Mesendoderm (in vitro differentiated cells): ENCODE results near the gene VSIR.

Experiments used
- DNase-seq: peaks from one replicate; pipeline ENCODE4 v3.0.0; 2013
- H2AK5ac ChIP-seq: 2 replicates; pipeline ENCODE4 v1.6.1; 2013; ENCODE audit warnings: low read length, inconsistent platforms
- H2BK120ac ChIP-seq: 2 replicates; pipeline ENCODE4 v1.6.1; 2013; ENCODE audit warnings: low read depth, mild to moderate bottlenecking, low read length, moderate library complexity, mixed read lengths
- H2BK15ac ChIP-seq: replicated peaks from 2 replicates; pipeline ENCODE4 v1.6.1; 2013; ENCODE audit warnings: low read depth, mild to moderate bottlenecking, moderate library complexity
- H2BK5ac ChIP-seq: 2 replicates; pipeline ENCODE4 v1.6.1; 2013; ENCODE audit warnings: low read length, inconsistent platforms
- H3K18ac ChIP-seq: 2 replicates; pipeline ENCODE4 v1.6.1; 2013; ENCODE audit warnings: mild to moderate bottlenecking, low read length, mixed read lengths
- H3K23ac ChIP-seq: one replicate; pipeline ENCODE4 v1.6.1; 2013; ENCODE audit warnings: low read length
- H3K27ac ChIP-seq: 2 replicates; pipeline ENCODE4 v1.5.1; 2013; ENCODE audit warnings: low read depth, mild to moderate bottlenecking, inconsistent platforms, low read length, moderate library complexity
- H3K27me3 ChIP-seq: 2 replicates; pipeline ENCODE4 v1.6.1; 2013; ENCODE audit warnings: low read length, control low read depth, mild to moderate bottlenecking, inconsistent platforms; ENCODE audit not compliant: insufficient read depth, poor library complexity
- H3K36me3 ChIP-seq: 2 replicates; pipeline ENCODE4 v1.6.1; 2013; ENCODE audit warnings: low read length, inconsistent platforms; ENCODE audit not compliant: control insufficient read depth, insufficient read depth
- H3K4ac ChIP-seq: one replicate; pipeline ENCODE4 v1.6.1; 2013; ENCODE audit warnings: low read depth, mild to moderate bottlenecking, low read length, moderate library complexity
- H3K4me1 ChIP-seq: 2 replicates; pipeline ENCODE4 v1.6.1; 2013; ENCODE audit warnings: low read depth, low read length, inconsistent platforms; ENCODE audit not compliant: control insufficient read depth
- H3K4me2 ChIP-seq: 2 replicates; pipeline ENCODE4 v1.6.1; 2013; ENCODE audit warnings: low read length
- H3K4me3 ChIP-seq: 2 replicates; pipeline ENCODE4 v1.5.1; 2013; ENCODE audit warnings: mild to moderate bottlenecking, low read length
- H3K56ac ChIP-seq: one replicate; pipeline ENCODE4 v1.6.1; 2013; ENCODE audit warnings: low read length
- H3K79me1 ChIP-seq: 2 replicates; pipeline ENCODE4 v1.6.1; 2013; ENCODE audit warnings: low read length, inconsistent platforms
- H3K79me2 ChIP-seq: 2 replicates; pipeline ENCODE4 v1.6.1; 2013; ENCODE audit warnings: mild to moderate bottlenecking, low read length; ENCODE audit not compliant: control insufficient read depth, insufficient read depth
- H3K9ac ChIP-seq: 2 replicates; pipeline ENCODE4 v1.6.1; 2013; ENCODE audit warnings: low read length, inconsistent platforms
- H4K5ac ChIP-seq: one replicate; pipeline ENCODE4 v1.6.1; 2013; ENCODE audit warnings: low read length
- H4K8ac ChIP-seq: one replicate; pipeline ENCODE4 v1.6.1; 2013; ENCODE audit warnings: low read depth, mild to moderate bottlenecking, control low read depth, low read length, moderate library complexity
- WGBS: extraction: QIAGEN DNeasy Blood & Tissue Kit; methylation state at CpG from one replicate; pipeline ENCODE4 v1.1.7; 2013; ENCODE audit warnings: low lambda C conversion rate, missing lambda C conversion rate; ENCODE audit not compliant: insufficient coverage; ENCODE audit errors: extremely low coverage; 5-methylcytosine and 5-hydroxymethylcytosine counted together

VSIR gene

GRCh38 chr10:71809628-71810027 lies 36.3 kb upstream of the VSIR start:
- Histone ChIP-seq H3K79me1 (no peaks in the 10 kb centered on the region), H2AK5ac (no peak overlapping the region), H3K27ac (no peak overlapping the region), H3K23ac (no peak overlapping the region), H3K27me3 (no peaks in the 10 kb centered on the region), H3K4me2 (no peak overlapping the region), H2BK120ac (no peak overlapping the region), H3K79me2 (no peaks in the 10 kb centered on the region), H3K4me3 (no peak overlapping the region), H3K18ac (no peak overlapping the region), H4K8ac (no peak overlapping the region), H2BK5ac (no peak overlapping the region), H3K4ac (no peak overlapping the region), H2BK15ac (no peak overlapping the region), H4K5ac (no peak overlapping the region), H3K9ac (no peak overlapping the region), H3K56ac (no peak overlapping the region), H3K36me3 (no peaks in the 10 kb centered on the region), H3K4me1 (no peaks in the 10 kb centered on the region)
- no peak for DNase-seq
- no CpG with 5 or more reads among the region's 25 CpGs for WGBS

GRCh38 chr10:71807557-71808510 lies 34.5 kb upstream of the VSIR start:
- Histone ChIP-seq H3K4ac (no peak overlapping the region), H3K23ac (no peak overlapping the region), H3K27me3 (no peaks in the 10 kb centered on the region), H2BK120ac (no peak overlapping the region), H3K79me2 (no peaks in the 10 kb centered on the region), H3K79me1 (no peaks in the 10 kb centered on the region), H3K36me3 (no peaks in the 10 kb centered on the region), H4K8ac (no peak overlapping the region), H2BK5ac (no peak overlapping the region), H3K4me1 (no peaks in the 10 kb centered on the region), H3K4me2 (no peak overlapping the region), H2BK15ac (no peak overlapping the region), H3K4me3 (no peak overlapping the region), H3K18ac (no peak overlapping the region), H2AK5ac (no peak overlapping the region), H4K5ac (no peak overlapping the region), H3K9ac (no peak overlapping the region), H3K27ac (no peak overlapping the region), H3K56ac (no peak overlapping the region)
- DNase-seq: no peak
- WGBS: no CpG with 5 or more reads among the region's 21 CpGs

GRCh38 chr10:71806704-71807556 lies 33.6 kb upstream of the VSIR start:
- Histone ChIP-seq H3K4me3 (no peak overlapping the region), H3K27me3 (no peaks in the 10 kb centered on the region), H3K9ac (no peak overlapping the region), H3K4me2 (no peak overlapping the region), H2AK5ac (no peak overlapping the region), H3K23ac (no peak overlapping the region), H2BK5ac (no peak overlapping the region), H3K79me1 (no peaks in the 10 kb centered on the region), H4K8ac (no peak overlapping the region), H2BK15ac (no peak overlapping the region), H3K4ac (no peak overlapping the region), H3K56ac (no peak overlapping the region), H2BK120ac (no peak overlapping the region), H3K27ac (no peak overlapping the region), H3K36me3 (no peaks in the 10 kb centered on the region), H3K79me2 (no peaks in the 10 kb centered on the region), H3K4me1 (no peaks in the 10 kb centered on the region), H4K5ac (no peak overlapping the region), H3K18ac (no peak overlapping the region)
- WGBS: no CpG with 5 or more reads among the region's 23 CpGs
- no peak for DNase-seq

- no peak overlapping the region for H3K9ac ChIP-seq
- no CpG with 5 or more reads among the region's 41 CpGs for WGBS
- no peak overlapping the region for H4K8ac ChIP-seq
- no peak overlapping the region for H3K23ac ChIP-seq
- no peak overlapping the region for H3K18ac ChIP-seq
- H3K36me3 ChIP-seq: no peaks in the 10 kb centered on the region
- H2BK5ac ChIP-seq: no peak overlapping the region
- no peak overlapping the region for H3K27ac ChIP-seq
- no peak overlapping the region for H2BK120ac ChIP-seq
- no peak overlapping the region for H3K4me3 ChIP-seq
- H4K5ac ChIP-seq: no peak overlapping the region
- peak; percentile 57 for DNase-seq
- no peak overlapping the region for H3K4me2 ChIP-seq
- no peaks in the 10 kb centered on the region for H3K79me2 ChIP-seq
- no peaks in the 10 kb centered on the region for H3K79me1 ChIP-seq
- H3K56ac ChIP-seq: no peak overlapping the region
- no peaks in the 10 kb centered on the region for H3K27me3 ChIP-seq
- no peaks in the 10 kb centered on the region for H3K4me1 ChIP-seq
- no peak overlapping the region for H2AK5ac ChIP-seq
- no peak overlapping the region for H3K4ac ChIP-seq
- H2BK15ac ChIP-seq: no peak overlapping the region
Measured at GRCh38 chr10:71805776-71806703, 32.7 kb upstream of the VSIR start.

GRCh38 chr10:71804077-71804476 lies 30.8 kb upstream of the VSIR start:
- Histone ChIP-seq H2AK5ac (no peak overlapping the region), H3K4me2 (no peak overlapping the region), H2BK5ac (no peak overlapping the region), H3K27ac (no peak overlapping the region), H4K8ac (no peak overlapping the region), H2BK15ac (no peak overlapping the region), H3K4ac (no peak overlapping the region), H4K5ac (no peak overlapping the region), H3K4me3 (no peak overlapping the region), H3K23ac (no peak overlapping the region), H3K79me2 (no peaks in the 10 kb centered on the region), H3K27me3 (no peaks in the 10 kb centered on the region), H3K36me3 (no peaks in the 10 kb centered on the region), H3K79me1 (no peaks in the 10 kb centered on the region), H2BK120ac (no peak overlapping the region), H3K9ac (no peak overlapping the region), H3K4me1 (no peaks in the 10 kb centered on the region), H3K56ac (no peak overlapping the region), H3K18ac (no peak overlapping the region)
- WGBS: no CpG with 5 or more reads among the region's 4 CpGs
- DNase-seq: no peak
